Limb (tissue), 2 donors: ENCODE measurements around the gene MAGED2.
"Not testable (repeated sequence)": the region's sequence is repeated elsewhere in the genome, so short reads cannot be mapped to it uniquely, and the experiment has no call there.

Source experiments
- DNase-seq, 2 donors: peaks; one replicate each; pipeline ENCODE4 v3.0.0-alpha.2; 2016; ENCODE audit errors: extremely low spot score in 2 of 2

Gene MAGED2

GRCh38 chrX:54807524-54808108, at the start of gene MAGED2:
Gene MAGED2 (plus strand): TSS chrX:54807745. CDS start chrX:54809332, 1,587 bp downstream.
- DNase-seq: peak; percentile 53 to 81

- DNase-seq: no peak
Observed at GRCh38 chrX:54758114-54759055, 49.2 kb upstream of the MAGED2 start.

GRCh38 chrX:54774391-54775094, 33.0 kb upstream of the MAGED2 start:
- DNase-seq: peak; percentile 63 to 77

GRCh38 chrX:54776061-54776460, 31.5 kb upstream of the MAGED2 start:
- DNase-seq: no peak

GRCh38 chrX:54776987-54777672, 30.4 kb upstream of the MAGED2 start:
- no peak for DNase-seq

GRCh38 chrX:54785901-54786300, 21.6 kb upstream of the MAGED2 start:
- DNase-seq: no peak

- DNase-seq: no peak
Observed at GRCh38 chrX:54786967-54787366, 20.6 kb upstream of the MAGED2 start.

DNA sequence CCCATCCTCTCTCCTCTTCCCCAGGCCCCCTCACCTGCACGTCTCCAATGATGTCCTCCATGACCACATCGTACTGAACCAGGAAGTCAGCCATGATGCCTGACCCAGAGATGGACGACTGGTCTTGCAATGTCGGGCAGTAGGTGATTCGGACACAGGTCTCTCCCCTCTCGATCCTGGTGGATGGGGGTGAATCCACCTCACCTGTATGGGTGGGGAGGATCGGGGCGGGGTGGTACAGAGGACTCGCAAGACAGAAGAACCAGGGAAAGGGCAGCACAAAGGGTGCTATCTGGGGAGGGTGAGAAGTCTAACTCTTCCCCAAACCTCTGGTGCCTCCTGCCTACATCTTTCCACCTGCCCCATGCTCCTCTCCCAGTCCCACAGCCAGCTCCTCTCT, 19.1 kb upstream of the MAGED2 start:
- no peak for DNase-seq

DNA sequence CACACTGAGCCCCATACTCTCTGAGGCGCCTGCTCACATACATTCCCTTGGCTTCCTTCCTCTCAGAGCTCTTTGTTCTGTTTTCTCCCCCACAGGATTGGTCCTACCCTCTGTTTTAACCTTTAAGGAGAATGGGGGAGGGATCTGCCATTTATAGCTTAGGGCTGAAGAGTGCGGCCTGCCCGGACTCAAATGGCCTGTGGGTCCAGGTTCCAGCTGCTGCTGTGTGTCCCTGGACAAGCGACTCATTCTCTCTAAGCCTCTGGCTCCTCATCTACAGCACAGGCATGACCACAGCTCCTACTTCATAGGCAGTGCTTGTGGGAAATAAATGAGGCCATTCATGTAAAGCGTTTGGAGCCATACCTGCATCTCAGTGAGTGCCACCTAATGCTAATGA, 18.1 kb upstream of the MAGED2 start:
- not testable (repeated sequence) for DNase-seq

GRCh38 chrX:54794028-54794427, 13.5 kb upstream of the MAGED2 start:
- peak; percentile 10 to 72 for DNase-seq

- DNase-seq: no peak
Observed at GRCh38 chrX:54794795-54795194, 12.8 kb upstream of the MAGED2 start.

- no peak for DNase-seq
Observed at GRCh38 chrX:54798137-54798536, 9.4 kb upstream of the MAGED2 start, which contains the start of gene ITIH6. Gene ITIH6 (minus strand): TSS chrX:54798255. CDS start chrX:54798210, 45 bp downstream.

DNA sequence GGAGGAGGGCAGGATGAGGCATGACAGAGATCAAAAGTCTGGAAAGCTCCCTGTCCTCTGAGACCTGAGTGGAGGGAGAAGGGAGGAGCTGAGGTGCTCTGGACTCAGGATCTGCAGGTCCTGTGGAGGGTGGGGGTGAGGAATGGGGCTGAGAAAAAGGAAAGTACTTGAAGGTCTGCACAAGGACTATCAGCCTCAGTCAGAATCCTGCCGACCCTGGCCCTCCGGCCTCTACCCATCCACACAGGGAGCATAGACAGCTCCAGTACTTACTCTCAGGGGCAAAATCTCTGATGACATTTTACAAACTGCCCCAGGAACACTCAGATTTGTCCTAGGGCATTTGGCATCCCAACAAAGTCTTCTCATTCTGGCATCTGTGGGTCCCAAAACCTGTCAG, 8.5 kb upstream of the MAGED2 start:
- no peak for DNase-seq

- peak; percentile 72 to 92 for DNase-seq
Observed at GRCh38 chrX:54808109-54808604, 612 bp downstream of the MAGED2 start.

DNA sequence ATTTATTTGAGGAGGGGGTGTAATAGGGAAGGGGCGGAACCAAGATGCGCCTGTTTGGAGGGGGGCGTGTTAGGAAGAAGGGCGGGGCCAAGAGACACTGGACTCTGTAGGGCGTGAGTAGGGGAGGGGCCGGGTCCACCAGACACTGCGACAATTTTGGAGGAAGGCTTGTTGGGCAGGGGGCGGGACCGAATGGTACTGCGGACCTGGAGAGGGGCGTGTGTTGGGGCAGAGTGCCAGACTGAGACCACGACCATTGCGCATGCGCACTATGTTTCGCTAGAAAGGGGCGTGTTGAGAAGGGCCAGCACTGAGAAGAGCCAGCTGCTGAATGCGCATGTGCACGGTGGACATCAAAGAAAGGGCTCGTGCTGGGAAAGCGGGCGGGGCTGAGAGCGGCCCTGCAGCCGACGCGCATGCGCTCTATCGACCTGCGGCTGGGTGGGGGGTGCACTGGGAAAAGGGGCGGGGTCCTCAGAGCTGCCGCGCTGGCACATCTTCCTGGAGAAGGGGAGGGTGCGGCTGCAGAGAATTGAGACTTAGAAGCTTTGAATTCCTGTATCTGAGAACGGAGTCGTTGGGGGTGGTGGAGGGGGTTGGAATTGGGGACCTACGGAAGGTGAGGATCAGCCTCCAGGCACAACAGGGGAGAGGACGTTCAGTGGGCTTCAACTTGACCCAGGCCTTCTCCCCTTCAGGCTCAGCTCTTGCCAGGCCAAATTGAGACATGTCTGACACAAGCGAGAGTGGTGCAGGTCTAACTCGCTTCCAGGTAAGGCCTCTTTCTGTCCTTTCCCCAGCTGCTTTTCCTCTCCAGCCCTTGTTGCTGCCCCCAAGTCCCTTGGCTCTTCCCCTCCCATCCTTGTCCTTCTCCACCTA, 1.3 kb downstream of the MAGED2 start:
- DNase-seq: peak in 1 of 2 donors; percentile 95

DNA sequence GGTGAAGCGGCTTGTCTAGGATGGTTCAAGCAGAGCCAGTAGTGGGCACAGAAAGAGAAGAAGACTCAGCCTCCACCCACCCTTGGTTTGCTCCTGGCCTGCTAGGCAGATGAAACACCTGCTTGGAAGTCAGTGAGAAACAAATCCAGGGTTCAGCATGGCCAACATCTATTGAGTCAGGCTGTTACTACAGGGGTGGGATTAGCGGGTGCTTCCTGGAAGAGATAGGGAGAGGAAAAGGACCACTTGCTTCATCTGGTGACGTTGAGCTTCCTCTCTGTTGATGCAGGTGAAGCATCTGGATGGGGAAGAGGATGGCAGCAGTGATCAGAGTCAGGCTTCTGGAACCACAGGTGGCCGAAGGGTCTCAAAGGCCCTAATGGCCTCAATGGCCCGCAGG, 3.0 kb downstream of the MAGED2 start:
- no peak for DNase-seq

- no peak for DNase-seq
Observed at GRCh38 chrX:54811301-54811885, 3.8 kb downstream of the MAGED2 start.

- no peak for DNase-seq
Observed at GRCh38 chrX:54812306-54812705, 4.8 kb downstream of the MAGED2 start.

DNA sequence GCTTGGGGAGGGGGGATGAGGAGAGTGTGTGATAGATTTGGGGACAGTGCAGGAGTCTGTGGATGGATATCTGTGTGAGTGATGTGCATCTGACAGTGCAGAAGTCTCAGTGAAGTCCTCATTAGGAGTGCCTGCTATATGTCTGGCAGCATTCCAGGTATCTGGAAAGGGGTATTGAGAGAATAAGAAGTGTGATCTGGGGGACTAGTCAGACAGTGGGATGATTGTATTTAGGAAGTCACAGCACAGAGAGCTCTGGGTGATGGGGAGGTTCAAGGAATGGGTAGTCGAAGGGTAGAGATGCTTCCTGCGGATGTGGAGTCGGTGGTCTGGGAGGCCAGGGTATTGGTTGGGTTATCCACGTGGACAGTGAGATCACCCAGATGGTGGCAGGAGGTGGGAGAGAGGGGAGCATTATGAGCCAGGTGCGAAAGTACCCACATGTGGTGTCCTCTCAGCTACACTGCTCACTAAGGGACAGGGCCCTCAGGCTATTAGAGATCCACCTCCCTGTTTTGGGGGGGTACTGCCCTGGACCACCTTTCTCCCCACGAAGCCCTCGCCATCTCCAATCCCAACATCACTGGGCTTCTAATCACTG, 9.8 kb downstream of the MAGED2 start:
- peak in 1 of 2 donors; percentile 15 for DNase-seq
